Measurements from ENCODE around the gene PCP2.

Gene PCP2

GRCh38 chr19:7638802-7639465 lies 5.4 kb upstream of the PCP2 start:
- DNase-seq: no peak

GRCh38 chr19:7637374-7638256 lies 4.1 kb upstream of the PCP2 start:
- DNase-seq: no peak

- peak; percentile 47 to 60 for DNase-seq
Measured at GRCh38 chr19:7636691-7637373, 3.3 kb upstream of the PCP2 start, which contains the start of gene STXBP2. TSS of gene STXBP2 (plus strand) at chr19:7637110. CDS start at chr19:7637150, 40 bp downstream.

GRCh38 chr19:7636317-7636690 lies 2.8 kb upstream of the PCP2 start:
- DNase-seq: no peak

GRCh38 chr19:7635670-7636069 lies 2.2 kb upstream of the PCP2 start:
- no peak for DNase-seq

- DNase-seq: no peak
Measured at GRCh38 chr19:7632340-7633203, 947 bp downstream of the PCP2 start.

GRCh38 chr19:7631577-7631976 lies 1.9 kb downstream of the PCP2 start:
- DNase-seq: no peak

GRCh38 chr19:7629347-7630054 lies 4.0 kb downstream of the PCP2 start, which contains the start of the genes PET100 and XAB2:
TSS of gene PET100 (plus strand) at chr19:7629793. CDS start at chr19:7629834, 41 bp downstream.
TSS of gene XAB2 (minus strand) at chr19:7629545. CDS start at chr19:7629527, 18 bp downstream.
- DNase-seq: peak; percentile 99

GRCh38 chr19:7628589-7629311 lies 4.8 kb downstream of the PCP2 start:
- no peak for DNase-seq

GRCh38 chr19:7627166-7627565 lies 6.4 kb downstream of the PCP2 start:
- no peak for DNase-seq

- DNase-seq: no peak
Measured at GRCh38 chr19:7625763-7626372, 7.7 kb downstream of the PCP2 start.

GRCh38 chr19:7624810-7625209 lies 8.7 kb downstream of the PCP2 start:
- DNase-seq: no peak

GRCh38 chr19:7623725-7624603 lies 9.6 kb downstream of the PCP2 start:
- no peak for DNase-seq

- no peak for DNase-seq
Measured at GRCh38 chr19:7622933-7623685, 10.4 kb downstream of the PCP2 start.

- DNase-seq: no peak
Measured at GRCh38 chr19:7620442-7621412, 12.8 kb downstream of the PCP2 start.

GRCh38 chr19:7619671-7620441 lies 13.7 kb downstream of the PCP2 start:
- DNase-seq: no peak

All from Kasumi-1 (cell line).